Nucleus accumbens (tissue), 56 donors: Measurements from ENCODE around the gene PLEKHG3.

Experiments used
- DNase-seq, 56 donors: peaks; one replicate each; lab custom pipeline; 2025; lab: John Stamatoyannopoulos, UW

The PLEKHG3 gene

GRCh38 chr14:64704743-64705380 lies 638 bp downstream of the PLEKHG3 start:
- peak in 13 of 56 donors; percentile 28 to 70 (median 57) for DNase-seq

GRCh38 chr14:64705381-64706118 lies 1.3 kb downstream of the PLEKHG3 start:
- peak in 38 of 56 donors; percentile 10 to 72 (median 50) for DNase-seq

- peak in 1 of 56 donors; percentile 44 for DNase-seq
These were observed 1.9 kb downstream of the PLEKHG3 start for GRCh38 chr14:64706119-64706592.

DNA sequence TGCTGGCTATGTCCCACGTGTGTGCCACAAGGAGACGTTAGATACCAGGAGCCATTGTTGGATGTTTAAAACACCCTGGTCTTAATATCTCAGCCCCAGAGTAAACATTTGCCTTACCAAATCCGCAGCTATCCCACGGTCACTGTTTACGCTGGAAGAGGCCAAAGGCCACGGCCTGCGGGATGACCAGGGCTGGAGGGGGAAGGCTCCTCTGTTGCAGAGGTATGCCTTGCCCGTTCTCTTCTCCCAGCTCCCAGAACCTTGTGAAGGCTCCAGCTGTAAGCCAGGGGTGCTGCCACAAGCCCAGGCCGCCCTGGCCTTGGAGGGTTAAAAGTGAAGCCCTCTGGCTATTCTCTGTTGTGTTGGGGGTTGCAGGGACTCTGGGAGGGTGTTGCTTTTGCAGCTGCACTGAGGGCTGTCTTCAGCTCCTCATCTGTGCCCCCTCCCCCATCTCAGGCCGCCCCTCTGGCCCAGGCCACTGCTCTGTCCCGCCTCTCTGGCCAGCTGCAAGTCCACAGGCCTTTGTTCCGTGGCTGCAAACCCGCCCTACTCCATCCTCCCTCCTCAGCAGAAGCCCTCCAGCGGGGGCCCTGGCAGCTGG lies 2.5 kb downstream of the PLEKHG3 start:
- peak in 53 of 56 donors; percentile 40 to 95 (median 85) for DNase-seq

DNA sequence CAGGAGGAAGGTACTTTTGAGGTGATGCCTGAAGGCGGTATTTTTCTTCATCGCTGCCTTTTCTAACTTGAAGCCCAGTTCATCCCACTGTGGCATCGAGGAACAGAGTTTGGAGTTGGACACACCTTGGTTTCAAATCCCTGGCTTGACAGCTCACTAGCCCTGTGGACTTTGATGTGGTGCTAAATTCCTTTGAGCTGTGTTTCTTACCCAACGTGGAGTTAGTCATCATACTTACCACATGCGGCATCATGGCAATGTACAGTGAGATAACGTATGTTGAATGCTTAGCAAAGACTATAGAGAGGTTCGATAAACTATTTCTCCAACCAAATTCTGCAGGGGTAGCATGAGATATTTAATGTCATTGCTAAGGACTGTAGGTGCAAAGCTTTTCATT lies 3.4 kb downstream of the PLEKHG3 start:
- DNase-seq: no peak

DNA sequence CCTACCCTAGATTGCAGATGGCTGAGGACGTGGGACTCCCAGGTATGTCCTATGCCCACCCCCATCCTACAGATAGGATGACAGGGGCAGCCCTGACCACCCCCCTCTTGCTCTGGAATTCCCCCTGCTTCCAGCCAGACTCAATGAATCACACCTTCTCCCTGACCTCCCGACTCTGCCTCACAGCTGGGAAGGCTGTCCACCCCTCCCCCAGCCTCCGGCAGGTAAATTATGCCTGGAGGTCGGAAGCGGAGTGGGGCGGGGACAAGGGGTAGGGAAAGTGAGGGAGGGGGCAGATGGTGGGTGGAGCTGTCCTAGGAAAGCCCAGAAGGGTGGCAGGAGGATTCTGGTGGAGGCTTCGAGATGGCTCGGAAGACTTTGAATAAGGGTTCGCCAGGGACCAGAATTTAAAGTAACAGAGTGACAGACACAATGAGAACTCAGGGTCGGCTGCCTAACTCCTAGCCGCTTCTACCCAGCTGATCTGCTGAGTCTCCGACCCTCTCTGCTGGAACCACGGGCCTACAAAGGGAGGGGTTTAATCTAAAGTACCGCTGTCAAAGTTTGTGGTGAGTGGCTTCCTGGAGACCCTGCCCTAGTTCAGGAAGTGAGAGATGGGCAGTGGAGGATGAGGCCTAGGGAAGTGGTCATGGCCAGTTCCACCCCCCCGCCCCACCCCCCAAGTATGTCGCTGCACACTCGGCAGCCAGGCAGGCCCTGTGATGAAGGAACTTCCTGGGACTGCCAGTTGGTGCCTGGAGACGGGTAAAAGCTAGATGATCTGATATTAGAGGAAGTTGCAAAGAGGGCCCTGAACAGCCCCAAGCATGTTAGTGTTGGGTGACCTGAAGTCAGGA lies 4.2 kb downstream of the PLEKHG3 start:
- DNase-seq: peak in 34 of 56 donors; percentile 17 to 71 (median 38)

GRCh38 chr14:64709126-64709525 lies 4.9 kb downstream of the PLEKHG3 start:
- DNase-seq: no peak

DNA sequence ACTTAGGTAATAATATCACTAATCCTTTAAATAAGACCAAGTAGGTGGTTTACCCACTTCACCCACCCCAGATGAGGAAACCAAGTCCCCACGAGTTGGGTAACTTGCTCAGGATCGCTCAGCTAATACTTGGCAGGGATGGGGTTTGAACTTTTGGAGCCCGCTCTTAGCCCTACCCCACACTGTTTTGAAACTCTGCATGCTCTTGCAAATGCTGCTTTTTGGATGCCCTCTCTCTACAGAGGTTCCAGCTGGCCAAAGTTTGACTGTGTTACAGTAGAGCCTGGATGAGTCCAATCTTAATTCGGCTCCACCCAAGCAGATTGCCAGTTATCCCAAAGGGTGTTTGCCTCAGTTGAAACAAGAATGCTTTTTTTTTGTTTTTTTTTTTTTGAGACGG lies 6.8 kb downstream of the PLEKHG3 start:
- no peak for DNase-seq

DNA sequence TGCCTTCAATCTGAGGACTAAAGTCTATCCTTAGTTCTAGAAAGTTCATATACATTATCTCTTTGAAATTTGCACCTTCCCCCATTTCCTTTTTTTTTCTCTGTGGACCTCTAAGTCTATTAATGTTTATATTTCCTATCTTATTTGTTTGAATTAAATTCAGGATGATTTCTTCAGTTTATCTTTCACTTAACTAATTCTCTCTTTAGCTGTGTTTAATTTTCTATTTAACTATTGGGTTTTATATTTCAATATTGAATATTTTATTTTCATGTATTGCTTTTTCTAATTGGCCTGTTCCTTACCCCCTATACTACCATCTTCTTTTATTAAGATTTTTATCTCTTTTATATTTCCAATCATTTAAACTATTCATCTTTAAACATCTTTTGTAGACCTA lies 9.5 kb downstream of the PLEKHG3 start:
- no peak for DNase-seq

GRCh38 chr14:64714432-64715025 lies 10.3 kb downstream of the PLEKHG3 start:
- DNase-seq: no peak

- peak in 2 of 56 donors; percentile 26 to 71 for DNase-seq
These were observed 11.0 kb downstream of the PLEKHG3 start for GRCh38 chr14:64715146-64715627.

- peak in 44 of 56 donors; percentile 14 to 84 (median 58) for DNase-seq
These were observed 11.6 kb downstream of the PLEKHG3 start for GRCh38 chr14:64715628-64716412.

DNA sequence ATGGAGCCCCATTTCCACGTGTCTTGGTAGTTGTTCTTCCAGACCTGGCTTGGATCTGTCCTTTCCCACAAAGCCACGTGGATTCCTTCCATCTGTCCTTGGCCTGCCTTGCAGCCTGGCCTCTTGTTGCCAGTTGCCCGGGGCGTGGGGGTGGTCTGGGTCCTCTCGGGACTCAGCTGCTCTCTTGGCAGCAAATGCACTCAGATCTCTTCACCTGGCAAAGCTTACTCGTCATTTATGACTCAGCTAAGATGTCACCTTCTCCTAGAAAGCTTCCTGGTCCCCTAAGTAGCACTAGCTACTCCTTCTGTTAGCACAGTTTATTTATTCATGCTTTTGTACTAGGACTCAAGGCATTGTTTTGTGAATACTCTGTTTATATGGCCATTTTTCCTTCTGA lies 13.6 kb downstream of the PLEKHG3 start:
- peak in 3 of 56 donors; percentile 20 to 45 (median 21) for DNase-seq

DNA sequence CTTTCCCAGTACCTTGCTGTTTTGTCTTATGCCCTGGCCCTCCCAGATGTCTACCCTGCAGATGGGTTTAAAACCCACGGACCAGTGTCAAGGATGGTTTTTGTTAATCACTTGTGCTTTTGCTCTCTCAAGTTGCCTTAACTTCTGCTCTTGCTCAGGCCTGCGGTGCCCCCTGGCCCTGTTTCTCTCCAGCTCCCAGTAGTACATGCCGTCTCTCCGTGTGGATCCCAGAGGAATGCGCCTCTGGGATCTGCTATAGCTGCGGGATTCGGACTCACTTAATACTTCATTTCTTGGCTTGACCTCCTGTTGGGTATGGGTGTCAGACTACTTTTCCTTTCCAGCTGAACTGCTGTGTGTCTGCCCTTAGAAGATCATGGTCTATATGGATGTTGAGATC lies 14.5 kb downstream of the PLEKHG3 start:
- DNase-seq: no peak

DNA sequence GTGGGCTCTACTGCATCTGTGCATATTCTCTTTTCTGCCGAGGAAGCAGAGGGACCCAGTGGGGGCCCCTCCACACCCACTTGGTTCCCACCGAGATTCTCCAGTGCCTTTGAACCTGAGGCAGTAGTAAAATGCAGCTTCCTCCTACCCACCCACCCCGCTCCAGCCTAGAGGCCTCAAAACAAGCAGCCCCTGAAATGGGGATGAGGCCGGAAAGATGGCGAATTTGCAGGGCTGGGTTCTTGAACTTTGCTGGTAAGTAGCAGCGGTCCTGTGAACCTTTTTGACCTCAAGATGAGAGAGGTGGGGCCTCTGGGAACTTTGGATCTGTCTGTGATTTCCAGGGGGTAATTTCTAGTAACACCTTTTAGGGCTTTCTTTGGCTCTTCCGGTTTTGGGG lies 15.4 kb downstream of the PLEKHG3 start:
- no peak for DNase-seq

GRCh38 chr14:64720131-64720576 lies 15.9 kb downstream of the PLEKHG3 start:
- DNase-seq: no peak

DNA sequence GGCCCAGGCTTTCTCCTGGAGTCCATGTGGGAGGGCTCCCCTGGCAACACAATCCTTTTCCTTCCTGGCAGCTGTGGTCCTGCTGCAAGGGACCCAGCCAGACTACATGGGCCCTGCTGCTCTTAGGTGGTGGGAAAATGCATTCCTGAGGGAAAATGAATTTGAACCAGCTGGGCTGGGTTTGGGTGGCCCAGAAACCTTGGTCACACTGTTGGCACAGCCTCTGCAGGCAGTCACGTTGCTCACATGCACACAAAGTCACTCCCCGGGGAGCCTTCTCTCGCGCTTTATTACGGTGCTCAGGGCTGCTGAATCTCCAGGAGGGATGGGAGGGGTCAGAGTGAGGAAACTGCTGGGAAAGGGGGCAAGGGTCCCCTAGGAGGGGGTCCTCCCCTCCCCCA lies 17.2 kb downstream of the PLEKHG3 start:
- peak in 7 of 56 donors; percentile 8 to 66 (median 28) for DNase-seq

DNA sequence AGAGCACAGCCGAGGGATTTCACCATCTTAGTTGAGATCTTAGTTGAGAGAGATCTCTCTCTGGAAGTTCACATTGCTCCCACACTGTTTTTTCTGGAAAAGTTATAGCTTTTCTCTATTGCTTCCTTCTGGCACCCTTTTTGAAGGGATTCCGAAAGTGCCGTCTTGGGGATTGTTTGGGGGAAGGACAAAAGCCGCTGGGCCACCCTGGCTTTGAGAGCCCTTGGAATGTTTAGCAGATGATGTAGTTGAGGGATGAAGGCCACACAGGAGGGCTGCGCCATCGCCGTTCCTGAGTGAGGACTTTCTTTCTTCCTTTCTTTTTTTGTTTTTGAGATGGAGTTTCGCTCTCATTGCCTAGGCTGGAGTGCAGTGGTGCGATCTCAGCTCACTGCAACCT lies 17.7 kb downstream of the PLEKHG3 start:
- no peak for DNase-seq

GRCh38 chr14:64722842-64723447 lies 18.7 kb downstream of the PLEKHG3 start:
- DNase-seq: no peak
